Measurements from ENCODE around the gene PCBP2. TPM values are rescaled to one million over a fixed set of nuclear protein-coding genes. Genes with fewer than 3 reads are reported as not detected.
"Not testable (repeated sequence)": the region's sequence is repeated elsewhere in the genome, so short reads cannot be mapped to it uniquely, and the experiment has no call there.

PCBP2 gene
- total RNA-seq, 2 experiments from 2014 or later = 897 to 926 TPM

GRCh38 chr12:53443955-53444354, 7.9 kb upstream of the PCBP2 start:
- no peak for DNase-seq
- H3K4me3 Mint-ChIP-seq = peak overlapping the region; percentile 2
- H3K9me3 Mint-ChIP-seq = no peaks in the 10 kb centered on the region
- CTCF ChIA-PET = no interaction called here
- POLR2A ChIA-PET = no interaction called here
- H3K36me3 Mint-ChIP-seq = peaks cover 37% of the 10 kb centered on the region
- H3K4me1 Mint-ChIP-seq (ENCODE audit: low read depth) = peaks cover 37% of the 10 kb centered on the region
- H3K27ac Mint-ChIP-seq = peak overlapping the region; percentile 26
- intact Hi-C loops (cut with micrococcal nuclease) = no loop called here
- H3K27me3 Mint-ChIP-seq = no peaks in the 10 kb centered on the region

DNA sequence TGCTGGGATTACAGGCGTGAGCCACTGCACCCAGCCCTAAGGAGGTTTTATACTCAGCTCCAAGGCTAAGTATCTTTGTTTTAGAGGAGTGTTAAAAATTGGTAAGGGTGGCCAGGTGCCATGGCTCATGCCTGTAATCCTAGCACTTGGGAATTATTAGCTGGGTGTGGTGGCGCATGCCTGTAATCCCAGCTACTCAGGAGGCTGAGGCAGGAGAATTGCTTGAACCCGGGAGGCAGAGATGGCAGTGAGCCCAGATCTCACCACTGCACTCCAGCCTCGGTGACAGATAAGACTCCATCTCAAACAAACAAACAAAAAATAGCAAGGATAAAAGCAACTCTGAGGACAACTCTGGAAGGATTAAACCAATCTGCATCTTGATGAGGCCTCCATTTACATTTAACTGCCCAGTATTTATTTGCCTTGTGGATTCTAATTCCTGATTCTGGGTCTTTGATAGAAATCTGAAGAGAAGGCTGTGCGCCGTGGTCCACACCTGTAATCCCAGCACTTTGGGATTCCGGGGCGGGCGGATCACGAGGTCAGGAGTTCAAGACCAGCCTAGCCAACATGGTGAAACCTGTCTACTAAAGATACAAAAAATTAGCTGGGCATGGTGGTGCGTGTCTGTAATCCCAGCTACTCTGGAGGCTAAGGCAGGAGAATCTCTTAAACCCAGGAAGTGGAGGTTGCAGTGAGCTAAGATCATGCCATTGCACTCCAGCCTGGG, 7.1 kb upstream of the PCBP2 start:
- intact Hi-C loops (cut with micrococcal nuclease); DNase-seq; POLR2A ChIA-PET; H3K27me3 Mint-ChIP-seq; H3K9me3 Mint-ChIP-seq; H3K4me3 Mint-ChIP-seq: not testable (repeated sequence)
- Mint-ChIP-seq H3K36me3 (peaks cover 37% of the 10 kb centered on the region), H3K27ac (peak overlapping the region; percentile 23), H3K4me1 (ENCODE audit: low read depth) (peaks cover 37% of the 10 kb centered on the region)
- CTCF ChIA-PET = interaction anchor here (0.7 kb wide), 1 partner anchor 258 kb away, joined by 5 read pairs; no protein-coding TSS in a partner anchor

DNA sequence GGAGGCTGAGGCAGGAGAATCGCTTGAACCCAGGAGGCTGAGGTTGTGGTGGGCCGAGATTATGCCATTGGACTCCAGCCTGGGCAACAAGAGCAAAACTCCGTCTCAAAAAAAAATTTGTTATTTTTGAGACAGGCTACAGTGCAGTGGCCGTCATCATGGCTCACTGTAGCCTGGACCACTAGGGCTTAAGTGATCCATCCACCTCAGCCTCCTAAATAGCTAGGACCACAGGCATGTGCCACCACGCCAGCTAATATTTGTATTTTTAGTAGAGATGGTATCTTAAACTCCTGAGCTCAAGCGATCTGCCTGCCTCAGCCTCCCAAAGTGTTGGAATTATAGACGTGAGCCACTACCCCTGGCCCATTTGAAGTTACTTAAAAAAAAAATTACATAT, 966 bp upstream of the PCBP2 start:
- CTCF ChIA-PET = interaction anchor here (1.0 to 1.4 kb wide), 2 partner anchors 43 to 99 kb away, joined by 3 to 7 read pairs; no protein-coding TSS in a partner anchor
- Mint-ChIP-seq H3K36me3 (peaks cover 50% of the 10 kb centered on the region), H3K4me3 (no peak overlapping the region), H3K9me3 (no peaks in the 10 kb centered on the region), H3K27me3 (no peaks in the 10 kb centered on the region), H3K27ac (no peak overlapping the region), H3K4me1 (ENCODE audit: low read depth) (peaks cover 25% of the 10 kb centered on the region)
- no peak for DNase-seq
- POLR2A ChIA-PET = interaction anchor here (0.7 kb wide), 1 partner anchor 23 kb away, joined by 3 read pairs; no protein-coding TSS in a partner anchor
- intact Hi-C loops (cut with micrococcal nuclease) = loop anchor here (1.0 to 5.0 kb wide), 7 partner anchors 10 to 271 kb away; partner anchors contain the start of genes AAAS, ATP5MC2, CSAD and PRR13

DNA sequence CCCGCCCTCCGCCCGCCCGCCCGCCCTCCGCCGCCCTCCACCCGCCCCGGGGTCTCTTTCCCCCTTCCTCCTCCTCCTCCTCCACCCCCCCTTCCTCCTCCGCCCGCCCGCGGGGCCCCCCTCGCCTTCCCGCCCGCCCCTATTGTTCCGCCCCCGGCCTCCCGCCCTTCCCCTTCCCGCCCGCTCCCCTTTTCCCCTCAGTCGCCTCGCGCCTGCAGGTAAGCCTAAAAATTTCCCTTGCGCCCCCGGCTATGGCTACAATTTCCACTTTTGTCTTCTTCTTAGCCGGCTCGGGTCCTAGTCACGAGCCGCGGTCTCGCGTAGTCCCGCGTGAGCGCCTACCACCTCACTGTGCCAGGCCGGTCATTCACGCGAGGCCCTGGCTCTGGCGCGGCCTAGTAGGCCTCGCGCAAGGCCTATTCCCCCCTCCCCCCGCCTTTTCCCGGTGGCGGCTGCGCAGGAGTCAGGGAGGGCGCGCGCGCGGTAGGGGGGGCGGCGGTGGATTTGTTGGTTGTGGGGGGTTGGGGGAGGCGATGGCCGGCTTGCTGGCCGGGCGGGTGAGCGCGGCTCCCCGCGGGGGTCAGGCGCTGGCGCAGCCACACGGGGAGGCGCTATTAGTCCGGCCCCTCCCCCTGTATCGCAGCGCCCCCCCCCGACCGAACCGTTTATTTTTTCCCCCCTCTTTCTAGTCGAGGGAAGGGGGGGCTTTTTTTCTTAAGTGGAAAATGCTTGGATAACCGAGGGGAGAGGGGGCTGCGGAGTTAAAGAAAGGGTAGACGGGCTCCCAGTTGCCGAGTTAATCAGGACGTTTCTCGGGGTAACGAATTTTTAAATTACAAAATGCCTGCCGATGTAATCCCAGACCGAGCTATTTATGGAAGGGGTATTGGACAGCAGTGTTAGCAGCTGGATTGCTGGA, 516 bp downstream of the PCBP2 start:
- peak; percentile 78 for DNase-seq
- no peaks in the 10 kb centered on the region for H3K9me3 Mint-ChIP-seq
- intact Hi-C loops (cut with micrococcal nuclease) = loop anchor here (1.0 to 5.0 kb wide), 4 partner anchors 22 to 230 kb away; partner anchors contain the start of gene ATP5MC2
- peak overlapping the region; percentile 94 for H3K4me3 Mint-ChIP-seq
- peak overlapping the region; percentile 98 for H3K27ac Mint-ChIP-seq
- ChIA-PET CTCF (interaction anchor here (0.8 to 4.0 kb wide), 4 partner anchors 12 to 100 kb away, joined by 3 to 13 read pairs (median 4); no protein-coding TSS in a partner anchor), POLR2A (interaction anchor here (1.0 to 4.0 kb wide), 2 partner anchors 23 to 48 kb away, joined by 3 to 53 read pairs; no protein-coding TSS in a partner anchor)
- no peaks in the 10 kb centered on the region for H3K27me3 Mint-ChIP-seq
- peaks cover 54% of the 10 kb centered on the region for H3K36me3 Mint-ChIP-seq
- peaks cover 23% of the 10 kb centered on the region for H3K4me1 Mint-ChIP-seq (ENCODE audit: low read depth)

DNA sequence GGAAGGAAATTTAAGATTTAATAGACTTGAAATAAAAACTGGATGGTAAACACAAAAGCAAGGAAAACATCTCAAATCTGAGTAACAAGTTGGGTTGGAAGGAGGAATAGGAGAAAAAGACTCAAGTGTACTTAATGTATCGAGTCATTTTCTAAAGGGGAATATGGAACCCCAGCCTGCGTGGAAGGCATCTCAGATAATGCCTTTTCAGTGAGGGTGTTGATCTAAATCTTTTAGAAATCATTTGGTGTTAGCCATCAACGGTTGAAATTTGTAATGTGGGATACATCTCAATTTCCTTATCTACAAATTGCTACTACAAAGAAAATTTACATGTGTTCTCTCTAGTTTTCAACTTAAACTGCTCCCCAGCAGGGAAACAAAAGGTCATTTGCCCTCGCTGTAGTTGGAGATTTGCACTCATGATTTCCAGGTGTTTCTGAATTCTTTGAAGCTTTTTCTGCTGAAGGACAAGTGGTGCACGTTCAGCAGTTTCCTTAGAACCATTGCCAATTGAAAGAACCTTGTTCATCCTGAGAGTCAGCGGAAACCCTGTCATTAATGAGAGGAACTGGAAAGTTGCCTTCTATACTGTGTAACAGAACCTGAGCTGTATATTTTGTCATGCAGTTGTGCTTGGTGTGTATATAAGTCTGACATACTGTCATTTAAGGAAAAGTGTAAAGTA, 2.2 kb downstream of the PCBP2 start:
- DNase-seq = no peak
- H3K27ac Mint-ChIP-seq = peak overlapping the region; percentile 98
- no peaks in the 10 kb centered on the region for H3K27me3 Mint-ChIP-seq
- intact Hi-C loops (cut with micrococcal nuclease) = loop anchor here (2.0 to 5.0 kb wide), 3 partner anchors 21 to 232 kb away; partner anchors contain the start of gene ATP5MC2
- CTCF ChIA-PET = interaction anchor here (0.8 to 4.0 kb wide), 4 partner anchors 23 to 102 kb away, joined by 3 to 13 read pairs (median 4); no protein-coding TSS in a partner anchor
- H3K4me1 Mint-ChIP-seq (ENCODE audit: low read depth) = peaks cover 27% of the 10 kb centered on the region
- no peaks in the 10 kb centered on the region for H3K9me3 Mint-ChIP-seq
- H3K36me3 Mint-ChIP-seq = peaks cover 54% of the 10 kb centered on the region
- peak overlapping the region; percentile 94 for H3K4me3 Mint-ChIP-seq
- POLR2A ChIA-PET = interaction anchor here (0.8 to 4.0 kb wide), 4 partner anchors 10 to 38 kb away, joined by 3 to 53 read pairs (median 5); no protein-coding TSS in a partner anchor

DNA sequence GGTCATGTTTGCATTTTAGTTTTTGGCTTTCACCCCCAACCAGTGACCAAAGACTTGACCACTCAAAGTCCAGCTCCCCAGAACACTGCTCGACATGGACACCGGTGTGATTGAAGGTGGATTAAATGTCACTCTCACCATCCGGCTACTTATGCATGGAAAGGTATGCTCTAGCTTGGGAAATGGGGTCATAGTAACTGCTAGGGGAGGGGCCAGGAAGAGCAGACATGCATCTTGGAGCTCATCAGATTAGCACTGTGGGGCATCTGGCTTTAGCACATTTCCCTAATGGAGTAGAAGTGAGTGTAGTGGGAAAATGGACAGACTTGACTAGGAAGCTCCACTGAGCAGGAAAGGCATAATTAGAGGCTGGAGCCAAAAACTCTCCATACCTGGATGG, 2.8 kb downstream of the PCBP2 start:
- ChIA-PET CTCF (interaction anchor here (0.8 to 4.0 kb wide), 3 partner anchors 22 to 54 kb away, joined by 3 to 13 read pairs (median 4); no protein-coding TSS in a partner anchor), POLR2A (interaction anchor here (0.6 to 4.0 kb wide), 5 partner anchors 10 to 24 kb away, joined by 3 to 53 read pairs (median 4); no protein-coding TSS in a partner anchor)
- intact Hi-C loops (cut with micrococcal nuclease) = loop anchor here (5.0 kb wide), 2 partner anchors 223 to 232 kb away; partner anchors contain the start of gene ATP5MC2
- Mint-ChIP-seq H3K36me3 (peaks cover 57% of the 10 kb centered on the region), H3K4me3 (peak overlapping the region; percentile 94), H3K27ac (peak overlapping the region; percentile 98), H3K4me1 (ENCODE audit: low read depth) (peaks cover 30% of the 10 kb centered on the region), H3K27me3 (no peaks in the 10 kb centered on the region), H3K9me3 (no peaks in the 10 kb centered on the region)
- DNase-seq = no peak

GRCh38 chr12:53456654-53457366, 4.9 kb downstream of the PCBP2 start:
- Mint-ChIP-seq H3K27me3 (no peaks in the 10 kb centered on the region), H3K36me3 (peaks cover 76% of the 10 kb centered on the region), H3K4me3 (no peak overlapping the region), H3K27ac (no peak overlapping the region), H3K9me3 (no peaks in the 10 kb centered on the region), H3K4me1 (ENCODE audit: low read depth) (peaks cover 40% of the 10 kb centered on the region)
- CTCF ChIA-PET = no interaction called here
- intact Hi-C loops (cut with micrococcal nuclease) = no loop called here
- DNase-seq = no peak
- POLR2A ChIA-PET = interaction anchor here (2.8 kb wide), 1 partner anchor 17 kb away, joined by 14 read pairs; no protein-coding TSS in a partner anchor

- intact Hi-C loops (cut with micrococcal nuclease) = no loop called here
- H3K4me1 Mint-ChIP-seq (ENCODE audit: low read depth) = peaks cover 47% of the 10 kb centered on the region
- ChIA-PET CTCF (interaction anchor here (0.8 to 1.2 kb wide), 3 partner anchors 17 to 138 kb away, joined by 3 read pairs; no protein-coding TSS in a partner anchor), POLR2A (interaction anchor here (0.6 to 2.8 kb wide), 4 partner anchors 9 to 24 kb away, joined by 3 to 14 read pairs (median 6); no protein-coding TSS in a partner anchor)
- no peaks in the 10 kb centered on the region for H3K9me3 Mint-ChIP-seq
- H3K27ac Mint-ChIP-seq = peak overlapping the region; percentile 64
- H3K4me3 Mint-ChIP-seq = no peak overlapping the region
- peaks cover 79% of the 10 kb centered on the region for H3K36me3 Mint-ChIP-seq
- no peaks in the 10 kb centered on the region for H3K27me3 Mint-ChIP-seq
- no peak for DNase-seq
Observed at GRCh38 chr12:53459097-53459496, 7.2 kb downstream of the PCBP2 start.

GRCh38 chr12:53461059-53461458, 9.2 kb downstream of the PCBP2 start:
- Mint-ChIP-seq H3K36me3 (peaks cover 73% of the 10 kb centered on the region), H3K9me3 (no peaks in the 10 kb centered on the region), H3K27me3 (no peaks in the 10 kb centered on the region), H3K27ac (peak overlapping the region; percentile 7), H3K4me3 (no peak overlapping the region), H3K4me1 (ENCODE audit: low read depth) (peaks cover 43% of the 10 kb centered on the region)
- POLR2A ChIA-PET = no interaction called here
- CTCF ChIA-PET = interaction anchor here (1.0 kb wide), 1 partner anchor 48 kb away, joined by 4 read pairs; no protein-coding TSS in a partner anchor
- no peak for DNase-seq
- intact Hi-C loops (cut with micrococcal nuclease) = no loop called here

- no peaks in the 10 kb centered on the region for H3K9me3 Mint-ChIP-seq
- no peak overlapping the region for H3K4me3 Mint-ChIP-seq
- H3K27ac Mint-ChIP-seq = no peak overlapping the region
- H3K36me3 Mint-ChIP-seq = peaks cover 74% of the 10 kb centered on the region
- intact Hi-C loops (cut with micrococcal nuclease) = no loop called here
- peaks cover 43% of the 10 kb centered on the region for H3K4me1 Mint-ChIP-seq (ENCODE audit: low read depth)
- CTCF ChIA-PET = interaction anchor here (1.0 kb wide), 1 partner anchor 47 kb away, joined by 4 read pairs; no protein-coding TSS in a partner anchor
- POLR2A ChIA-PET = no interaction called here
- no peaks in the 10 kb centered on the region for H3K27me3 Mint-ChIP-seq
- DNase-seq = no peak
Observed at GRCh38 chr12:53461591-53461990, 9.7 kb downstream of the PCBP2 start.

All from activated CD4-positive, alpha-beta memory T cell treated with anti-CD3 and anti-CD28 coated beads for 36 hours (primary cell).